ENCODE measurements around the gene FAM120A. TPM values are rescaled to one million over a fixed set of nuclear protein-coding genes. Genes with fewer than 3 reads are reported as not detected.

Gene FAM120A
- total RNA-seq, 1 experiment from 2014 or later, result 43.2 TPM

- Mint-ChIP-seq H3K27ac (ENCODE audit: unreplicated experiment) (no peak overlapping the region), H3K9me3 (ENCODE audit: unreplicated experiment) (no peaks in the 10 kb centered on the region), H3K36me3 (ENCODE audit: insufficient read depth, unreplicated experiment) (peaks cover 53% of the 10 kb centered on the region), H3K4me1 (ENCODE audit: low read depth, unreplicated experiment) (peaks cover 13% of the 10 kb centered on the region), H3K4me3 (ENCODE audit: unreplicated experiment) (no peak overlapping the region), H3K27me3 (ENCODE audit: insufficient read depth, unreplicated experiment) (no peaks in the 10 kb centered on the region)
- POLR2A ChIA-PET, result no interaction called here
- DNase-seq, result no peak
- Histone ChIP-seq H3K27me3 (replicated peaks; ENCODE audit: control insufficient read depth, insufficient read depth, low read length) (no peaks in the 10 kb centered on the region), H3K9me3 (no peaks in the 10 kb centered on the region), H3K36me3 (ENCODE audit: control insufficient read depth, insufficient read depth, low read length) (no peaks in the 10 kb centered on the region; the same call in 1 of the 2 replicates), H3K4me3 (ENCODE audit: low read depth, low read length) (no peak overlapping the region), H3K4me1 (no peaks in the 10 kb centered on the region)
- CTCF ChIA-PET, result no interaction called here
- no peak for TF ChIP-seq CTCF (IDR thresholded peaks at IDR 0.05; ENCODE audit: insufficient read depth in 1 of 2, low read depth in 1 of 2, low read length in 1 of 2, severe bottlenecking in 1 of 2, unreplicated experiment in 1 of 2)
- no TSS peak for BruUV-seq (replicated peaks)
- intact Hi-C loops (cut with micrococcal nuclease; ENCODE audit: unreplicated experiment), result no loop called here
Measured at GRCh38 chr9:93500571-93501298, 49.2 kb downstream of the FAM120A start.

GRCh38 chr9:93501406-93501805 is 49.9 kb downstream of the FAM120A start:
- TF ChIP-seq CTCF (IDR thresholded peaks at IDR 0.05; ENCODE audit: insufficient read depth in 1 of 2, low read depth in 1 of 2, low read length in 1 of 2, severe bottlenecking in 1 of 2, unreplicated experiment in 1 of 2), result no peak
- H3K4me1 Mint-ChIP-seq (ENCODE audit: low read depth, unreplicated experiment), result peaks cover 13% of the 10 kb centered on the region
- BruUV-seq (replicated peaks), result no TSS peak
- H3K4me3 Mint-ChIP-seq (ENCODE audit: unreplicated experiment), result no peak overlapping the region
- Histone ChIP-seq H3K27me3 (replicated peaks; ENCODE audit: control insufficient read depth, insufficient read depth, low read length) (no peaks in the 10 kb centered on the region), H3K36me3 (ENCODE audit: control insufficient read depth, insufficient read depth, low read length) (no peaks in the 10 kb centered on the region; the same call in 1 of the 2 replicates), H3K4me3 (ENCODE audit: low read depth, low read length) (no peak overlapping the region), H3K4me1 (no peaks in the 10 kb centered on the region), H3K9me3 (no peaks in the 10 kb centered on the region)
- no peak overlapping the region for H3K27ac Mint-ChIP-seq (ENCODE audit: unreplicated experiment)
- DNase-seq, result no peak
- H3K27me3 Mint-ChIP-seq (ENCODE audit: insufficient read depth, unreplicated experiment), result no peaks in the 10 kb centered on the region
- intact Hi-C loops (cut with micrococcal nuclease; ENCODE audit: unreplicated experiment), result no loop called here
- POLR2A ChIA-PET, result no interaction called here
- H3K9me3 Mint-ChIP-seq (ENCODE audit: unreplicated experiment), result no peaks in the 10 kb centered on the region
- H3K36me3 Mint-ChIP-seq (ENCODE audit: insufficient read depth, unreplicated experiment), result peaks cover 50% of the 10 kb centered on the region
- CTCF ChIA-PET, result no interaction called here

- BruUV-seq (replicated peaks), result no TSS peak
- no peak for TF ChIP-seq CTCF (IDR thresholded peaks at IDR 0.05; ENCODE audit: insufficient read depth in 1 of 2, low read depth in 1 of 2, low read length in 1 of 2, severe bottlenecking in 1 of 2, unreplicated experiment in 1 of 2)
- peaks cover 34% of the 10 kb centered on the region for H3K36me3 Mint-ChIP-seq (ENCODE audit: insufficient read depth, unreplicated experiment)
- Histone ChIP-seq H3K4me1 (no peaks in the 10 kb centered on the region), H3K36me3 (ENCODE audit: control insufficient read depth, insufficient read depth, low read length) (no peaks in the 10 kb centered on the region), H3K4me3 (ENCODE audit: low read depth, low read length) (no peak overlapping the region), H3K27me3 (replicated peaks; ENCODE audit: control insufficient read depth, insufficient read depth, low read length) (no peaks in the 10 kb centered on the region), H3K9me3 (no peaks in the 10 kb centered on the region)
- ChIA-PET CTCF (no interaction called here), POLR2A (no interaction called here)
- DNase-seq, result no peak
- peaks cover 26% of the 10 kb centered on the region for H3K4me1 Mint-ChIP-seq (ENCODE audit: low read depth, unreplicated experiment)
- H3K27ac Mint-ChIP-seq (ENCODE audit: unreplicated experiment), result no peak overlapping the region
- no peaks in the 10 kb centered on the region for H3K9me3 Mint-ChIP-seq (ENCODE audit: unreplicated experiment)
- intact Hi-C loops (cut with micrococcal nuclease; ENCODE audit: unreplicated experiment), result no loop called here
- H3K27me3 Mint-ChIP-seq (ENCODE audit: insufficient read depth, unreplicated experiment), result no peaks in the 10 kb centered on the region
- no peak overlapping the region for H3K4me3 Mint-ChIP-seq (ENCODE audit: unreplicated experiment)
Measured at GRCh38 chr9:93503381-93503780, 51.9 kb downstream of the FAM120A start.
